Activated CD8-positive, alpha-beta memory T cell treated with anti-CD3 and anti-CD28 coated beads, Interleukin-2, amount 50 U/mL, for 48 hours (primary cell): ENCODE data around the gene WWOX.

ENCODE experiments used
- DNase-seq: peaks from one replicate; pipeline ENCODE4 v3.0.0-alpha.2; 2020

Gene WWOX

GRCh38 chr16:78639775-78640174 lies 540.3 kb downstream of the WWOX start:
- DNase-seq, result no peak

GRCh38 chr16:78640886-78641285 lies 541.4 kb downstream of the WWOX start:
- no peak for DNase-seq

- DNase-seq, result no peak
Measured at GRCh38 chr16:78641433-78641832, 542.0 kb downstream of the WWOX start.

GRCh38 chr16:78642621-78643285 lies 543.3 kb downstream of the WWOX start:
- DNase-seq, result no peak

GRCh38 chr16:78645657-78646056 lies 546.2 kb downstream of the WWOX start:
- DNase-seq, result no peak

- no peak for DNase-seq
Measured at GRCh38 chr16:78647019-78647418, 547.6 kb downstream of the WWOX start.

GRCh38 chr16:78647491-78647890 lies 548.0 kb downstream of the WWOX start:
- DNase-seq, result no peak

- no peak for DNase-seq
Measured at GRCh38 chr16:78648517-78648916, 549.1 kb downstream of the WWOX start.

GRCh38 chr16:78650339-78651074 lies 551.1 kb downstream of the WWOX start:
- DNase-seq, result no peak

GRCh38 chr16:78654929-78655328 lies 555.5 kb downstream of the WWOX start:
- no peak for DNase-seq

- no peak for DNase-seq
Measured at GRCh38 chr16:78655331-78656113, 556.1 kb downstream of the WWOX start.

- no peak for DNase-seq
Measured at GRCh38 chr16:78656887-78657286, 557.4 kb downstream of the WWOX start.

GRCh38 chr16:78659216-78659615 lies 559.8 kb downstream of the WWOX start:
- DNase-seq, result no peak

- DNase-seq, result no peak
Measured at GRCh38 chr16:78659668-78660217, 560.3 kb downstream of the WWOX start.

GRCh38 chr16:78660795-78661194 lies 561.3 kb downstream of the WWOX start:
- DNase-seq, result no peak

GRCh38 chr16:78663690-78664089 lies 564.2 kb downstream of the WWOX start:
- DNase-seq, result no peak

GRCh38 chr16:78664811-78665772 lies 565.6 kb downstream of the WWOX start:
- DNase-seq, result no peak

GRCh38 chr16:78666318-78666717 lies 566.9 kb downstream of the WWOX start:
- no peak for DNase-seq

- no peak for DNase-seq
Measured at GRCh38 chr16:78667675-78668074, 568.2 kb downstream of the WWOX start.

GRCh38 chr16:78668393-78668792 lies 568.9 kb downstream of the WWOX start:
- no peak for DNase-seq

- no peak for DNase-seq
Measured at GRCh38 chr16:78669994-78670393, 570.5 kb downstream of the WWOX start.
